Endothelial cell (in vitro differentiated cells): ENCODE measurements around the gene SHFL. TPM values are rescaled to one million over a fixed set of nuclear protein-coding genes. Genes with fewer than 3 reads are reported as not detected.

Source experiments
- DNase-seq: peaks from one replicate; pipeline ENCODE4 v3.0.0; 2021; ENCODE audit warnings: low spot score
- H3K27ac Mint-ChIP-seq: one replicate; pipeline ENCODE4 v1.8.0; 2021; ENCODE audit warnings: mixed read lengths, inconsistent platforms; ENCODE audit not compliant: unreplicated experiment
- H3K27me3 Mint-ChIP-seq: one replicate; pipeline ENCODE4 v1.8.0; 2021; ENCODE audit warnings: mild to moderate bottlenecking, moderate library complexity, mixed read lengths, inconsistent platforms; ENCODE audit not compliant: unreplicated experiment
- H3K36me3 Mint-ChIP-seq: one replicate; pipeline ENCODE4 v1.8.0; 2021; ENCODE audit warnings: mild to moderate bottlenecking, low read depth, mixed read lengths, inconsistent platforms; ENCODE audit not compliant: unreplicated experiment
- H3K4me1 Mint-ChIP-seq: one replicate; pipeline ENCODE4 v1.8.0; 2021; ENCODE audit warnings: mild to moderate bottlenecking, mixed read lengths, inconsistent platforms; ENCODE audit not compliant: unreplicated experiment
- H3K4me3 Mint-ChIP-seq: one replicate; pipeline ENCODE4 v1.8.0; 2021; ENCODE audit warnings: mild to moderate bottlenecking, mixed read lengths, inconsistent platforms; ENCODE audit not compliant: unreplicated experiment
- H3K9me3 Mint-ChIP-seq: one replicate; pipeline ENCODE4 v1.8.0; 2021; ENCODE audit warnings: mixed read lengths, inconsistent platforms; ENCODE audit not compliant: unreplicated experiment
- total RNA-seq: library from RNA; stranded (reverse); fragmentation: NEBNext Ultra II Directional; extraction: Animal tissue kit (Norgen Biotek cat#: 25700); gene quantifications from one replicate; pipeline ENCODE4 v1.2.1, GENCODE V29; 2021; ENCODE audit not compliant: unreplicated experiment
- TF ChIP-seq, protein P1 (sequence below): fragments of 200-600 bp; sonication (generic); IDR thresholded peaks from one replicate; pipeline ENCODE4 v1.5.0; 2021; ENCODE audit warnings: antibody characterized with exemption; ENCODE audit not compliant: unreplicated experiment

SHFL gene
- total RNA-seq, 1 donor from 2014 or later = 9.2 TPM

DNA sequence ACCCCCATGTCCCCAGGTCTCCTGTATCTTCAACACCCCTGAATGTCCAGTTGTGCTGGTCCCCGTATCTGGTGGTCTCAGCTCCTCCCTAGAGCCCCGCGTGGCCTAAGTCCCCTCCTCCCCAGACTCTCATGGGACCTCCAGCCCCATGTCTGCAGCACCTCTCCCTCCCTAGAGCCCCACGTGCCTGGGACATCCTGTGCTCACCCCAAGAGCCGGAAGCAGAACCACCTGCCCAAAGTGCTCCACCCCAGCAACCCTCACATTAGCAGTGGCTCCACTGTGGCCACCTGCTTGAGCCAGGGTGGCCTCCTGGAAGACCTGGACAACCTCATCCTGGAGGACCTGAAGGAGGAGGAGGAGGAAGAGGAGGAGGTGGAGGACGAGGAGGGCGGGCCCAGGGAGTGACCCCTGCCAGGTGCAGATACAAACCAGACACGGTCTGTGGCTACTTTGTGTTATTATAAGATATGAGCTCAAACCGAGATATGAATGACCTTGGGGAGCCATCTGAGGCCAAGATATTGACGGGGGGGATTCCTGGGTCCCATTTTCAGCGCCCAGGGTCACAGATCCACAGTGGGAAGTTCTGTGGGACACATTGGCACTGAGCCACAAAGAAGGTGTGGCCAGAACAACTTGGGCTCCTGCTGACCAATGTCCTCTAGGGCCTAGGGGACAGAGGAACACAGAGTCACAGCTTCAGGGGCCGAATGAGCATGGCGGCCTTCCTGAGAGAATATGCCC, 6.0 kb downstream of the SHFL start:
- no peak overlapping the region for H3K4me3 Mint-ChIP-seq
- peaks cover 17% of the 10 kb centered on the region for H3K36me3 Mint-ChIP-seq
- no peak overlapping the region for H3K27ac Mint-ChIP-seq
- peaks cover 13% of the 10 kb centered on the region for H3K27me3 Mint-ChIP-seq
- H3K9me3 Mint-ChIP-seq = no peaks in the 10 kb centered on the region
- TF ChIP-seq, protein P1, sequence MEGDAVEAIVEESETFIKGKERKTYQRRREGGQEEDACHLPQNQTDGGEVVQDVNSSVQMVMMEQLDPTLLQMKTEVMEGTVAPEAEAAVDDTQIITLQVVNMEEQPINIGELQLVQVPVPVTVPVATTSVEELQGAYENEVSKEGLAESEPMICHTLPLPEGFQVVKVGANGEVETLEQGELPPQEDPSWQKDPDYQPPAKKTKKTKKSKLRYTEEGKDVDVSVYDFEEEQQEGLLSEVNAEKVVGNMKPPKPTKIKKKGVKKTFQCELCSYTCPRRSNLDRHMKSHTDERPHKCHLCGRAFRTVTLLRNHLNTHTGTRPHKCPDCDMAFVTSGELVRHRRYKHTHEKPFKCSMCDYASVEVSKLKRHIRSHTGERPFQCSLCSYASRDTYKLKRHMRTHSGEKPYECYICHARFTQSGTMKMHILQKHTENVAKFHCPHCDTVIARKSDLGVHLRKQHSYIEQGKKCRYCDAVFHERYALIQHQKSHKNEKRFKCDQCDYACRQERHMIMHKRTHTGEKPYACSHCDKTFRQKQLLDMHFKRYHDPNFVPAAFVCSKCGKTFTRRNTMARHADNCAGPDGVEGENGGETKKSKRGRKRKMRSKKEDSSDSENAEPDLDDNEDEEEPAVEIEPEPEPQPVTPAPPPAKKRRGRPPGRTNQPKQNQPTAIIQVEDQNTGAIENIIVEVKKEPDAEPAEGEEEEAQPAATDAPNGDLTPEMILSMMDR = no peak
- no peaks in the 10 kb centered on the region for H3K4me1 Mint-ChIP-seq
- no peak for DNase-seq

DNA sequence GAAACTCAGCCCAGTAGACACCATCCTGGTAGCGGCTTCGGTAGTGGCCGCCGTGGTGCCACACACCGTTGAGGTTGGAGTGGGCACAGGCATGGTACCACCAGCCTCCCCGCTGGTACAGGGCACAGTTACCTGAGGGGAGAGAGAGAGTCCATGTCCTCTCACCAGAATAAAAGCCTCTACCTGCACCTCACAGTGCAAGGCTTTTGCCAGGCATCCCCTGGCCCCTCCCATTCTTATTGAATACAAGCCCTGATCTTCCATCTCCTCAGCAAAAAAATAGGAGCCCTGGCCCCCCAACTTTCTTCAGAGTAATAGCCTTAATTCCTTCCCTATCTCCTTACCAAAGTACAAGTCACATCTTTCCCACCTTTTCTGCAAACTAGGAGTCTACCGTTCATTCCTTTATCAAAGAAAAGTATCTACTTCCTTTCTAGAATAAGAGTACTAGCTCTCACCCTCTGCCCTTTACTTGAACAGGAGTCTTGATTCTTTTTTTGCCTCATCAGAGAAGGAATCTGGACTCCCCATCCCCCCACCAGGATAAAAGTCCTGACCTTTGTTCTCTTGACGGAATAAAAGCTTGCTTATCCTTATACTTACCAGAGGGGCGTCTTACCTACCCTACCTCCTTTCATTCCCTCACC, 6.7 kb downstream of the SHFL start:
- H3K9me3 Mint-ChIP-seq = no peaks in the 10 kb centered on the region
- TF ChIP-seq, protein P1 = no peak
- peak overlapping the region; percentile 13 for H3K4me3 Mint-ChIP-seq
- H3K4me1 Mint-ChIP-seq = no peaks in the 10 kb centered on the region
- DNase-seq = no peak
- H3K36me3 Mint-ChIP-seq = peaks cover 17% of the 10 kb centered on the region
- no peak overlapping the region for H3K27ac Mint-ChIP-seq
- peaks cover 10% of the 10 kb centered on the region for H3K27me3 Mint-ChIP-seq

- no peaks in the 10 kb centered on the region for H3K4me1 Mint-ChIP-seq
Measured at GRCh38 chr19:10093295-10094186, 7.4 kb downstream of the SHFL start.

DNA sequence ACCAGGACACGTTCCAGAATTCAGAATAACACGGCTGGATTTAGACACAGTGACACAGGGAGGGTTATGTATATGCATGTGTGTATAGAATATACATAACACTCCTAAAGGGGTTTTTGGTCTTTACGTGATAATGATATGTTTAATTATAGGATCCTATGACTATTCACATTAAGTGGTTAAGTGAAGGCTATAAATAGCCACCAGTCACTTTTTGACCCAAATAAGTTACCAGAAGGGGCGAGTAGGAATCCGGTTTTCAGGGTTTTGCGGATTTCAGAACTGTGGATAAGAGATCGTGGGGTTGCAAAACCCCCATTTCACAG, 9.5 kb downstream of the SHFL start:
- peaks cover 8% of the 10 kb centered on the region for H3K27me3 Mint-ChIP-seq
- no peak overlapping the region for H3K4me3 Mint-ChIP-seq
- H3K4me1 Mint-ChIP-seq = no peaks in the 10 kb centered on the region
- H3K9me3 Mint-ChIP-seq = no peaks in the 10 kb centered on the region
- peaks cover 14% of the 10 kb centered on the region for H3K36me3 Mint-ChIP-seq
- no peak overlapping the region for H3K27ac Mint-ChIP-seq
- no peak for DNase-seq
- TF ChIP-seq, protein P1 = no peak

More at GRCh38 chr19:10093295-10094186, 7.4 kb downstream of the SHFL start:
- no peak for DNase-seq
- Mint-ChIP-seq H3K27me3 (peaks cover 10% of the 10 kb centered on the region), H3K36me3 (peaks cover 17% of the 10 kb centered on the region), H3K27ac (no peak overlapping the region), H3K9me3 (no peaks in the 10 kb centered on the region), H3K4me3 (peak overlapping the region; percentile 37)
- TF ChIP-seq, protein P1 = no peak
